ENCODE data around the gene TWSG1. TPM values are rescaled to one million over a fixed set of nuclear protein-coding genes. Genes with fewer than 3 reads are reported as not detected.

TWSG1 gene
- total RNA-seq, 3 donors from 2014 or later: 34.4 to 45.9 (median 42.7) TPM

DNA sequence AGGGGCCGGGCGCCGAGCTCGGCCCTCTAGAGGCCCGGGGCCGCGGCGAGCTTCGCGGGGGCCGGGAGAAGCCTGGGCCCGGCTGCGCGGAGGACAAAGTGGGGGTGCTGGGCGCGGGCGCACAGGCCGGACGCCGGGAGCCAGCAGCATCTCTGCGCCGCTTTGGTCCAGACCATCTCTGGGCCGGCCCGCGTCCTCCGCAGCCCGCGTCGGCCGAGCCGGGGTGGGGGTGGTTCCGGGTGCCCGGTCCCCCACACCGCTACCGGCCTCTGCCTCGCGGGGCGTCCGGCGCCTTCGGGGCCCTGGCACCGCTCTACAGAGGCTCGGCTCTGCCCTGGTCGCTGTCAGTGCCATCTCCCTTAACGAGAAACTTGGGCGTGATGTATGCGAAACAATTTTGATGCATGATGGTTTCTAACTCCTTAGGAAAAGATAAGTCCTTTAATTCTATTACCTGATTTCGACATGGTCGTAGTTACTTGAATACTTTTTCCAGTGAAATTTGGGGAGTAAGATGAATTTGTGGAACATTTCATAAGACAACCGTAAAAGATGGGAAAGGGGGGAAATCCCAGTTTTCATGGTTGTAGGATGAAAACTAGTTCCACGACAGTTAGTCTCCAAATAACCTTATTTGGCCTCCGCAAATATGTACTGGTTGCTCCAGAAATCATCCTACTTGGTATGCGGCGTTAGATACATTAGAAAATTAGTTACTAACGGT is 562 bp downstream of the TWSG1 start:
- Histone ChIP-seq H3K36me3 (no peaks in the 10 kb centered on the region), H3K4me3 (peak overlapping the region; percentile 84), H3K9me3 (no peaks in the 10 kb centered on the region), H3K4me1 (no peaks in the 10 kb centered on the region), H3K27me3 (no peaks in the 10 kb centered on the region), H3K27ac (peak overlapping the region; percentile 78 to 84)
- DNase-seq (ENCODE audit: low spot score in 2 of 2): peak; percentile 20 to 53
- intact Hi-C loops (cut with DNase I; ENCODE audit: low total_unique reads): no loop called here
- no peak for TF ChIP-seq POLR2A (IDR thresholded peaks at IDR 0.05)
- TF ChIP-seq, protein P1, sequence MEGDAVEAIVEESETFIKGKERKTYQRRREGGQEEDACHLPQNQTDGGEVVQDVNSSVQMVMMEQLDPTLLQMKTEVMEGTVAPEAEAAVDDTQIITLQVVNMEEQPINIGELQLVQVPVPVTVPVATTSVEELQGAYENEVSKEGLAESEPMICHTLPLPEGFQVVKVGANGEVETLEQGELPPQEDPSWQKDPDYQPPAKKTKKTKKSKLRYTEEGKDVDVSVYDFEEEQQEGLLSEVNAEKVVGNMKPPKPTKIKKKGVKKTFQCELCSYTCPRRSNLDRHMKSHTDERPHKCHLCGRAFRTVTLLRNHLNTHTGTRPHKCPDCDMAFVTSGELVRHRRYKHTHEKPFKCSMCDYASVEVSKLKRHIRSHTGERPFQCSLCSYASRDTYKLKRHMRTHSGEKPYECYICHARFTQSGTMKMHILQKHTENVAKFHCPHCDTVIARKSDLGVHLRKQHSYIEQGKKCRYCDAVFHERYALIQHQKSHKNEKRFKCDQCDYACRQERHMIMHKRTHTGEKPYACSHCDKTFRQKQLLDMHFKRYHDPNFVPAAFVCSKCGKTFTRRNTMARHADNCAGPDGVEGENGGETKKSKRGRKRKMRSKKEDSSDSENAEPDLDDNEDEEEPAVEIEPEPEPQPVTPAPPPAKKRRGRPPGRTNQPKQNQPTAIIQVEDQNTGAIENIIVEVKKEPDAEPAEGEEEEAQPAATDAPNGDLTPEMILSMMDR (IDR thresholded peaks at IDR 0.05): no peak
- TF ChIP-seq POLR2AphosphoS5 (IDR thresholded peaks at IDR 0.05): no peak

DNA sequence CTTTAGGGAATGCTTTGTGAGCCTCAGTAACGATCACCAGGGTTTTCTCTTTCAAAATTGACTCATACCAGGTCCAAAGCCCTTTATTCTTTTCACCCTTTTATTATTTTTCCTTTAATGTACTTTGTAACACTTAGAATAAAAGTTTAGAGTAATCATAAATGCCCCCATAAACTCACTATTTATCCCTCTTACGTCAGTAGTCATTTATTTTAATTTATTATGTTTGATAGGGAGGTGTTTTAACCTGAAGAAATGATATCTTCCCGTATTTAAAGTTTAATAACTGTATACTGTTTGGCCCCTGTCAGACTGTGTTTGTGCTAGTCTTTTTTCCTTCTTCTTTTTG is 1.1 kb downstream of the TWSG1 start:
- no peak for DNase-seq (ENCODE audit: low spot score in 2 of 2)
- Histone ChIP-seq H3K36me3 (no peaks in the 10 kb centered on the region), H3K4me1 (no peaks in the 10 kb centered on the region), H3K4me3 (peak overlapping the region; percentile 84), H3K27me3 (no peaks in the 10 kb centered on the region), H3K27ac (no peak overlapping the region), H3K9me3 (no peaks in the 10 kb centered on the region)
- TF ChIP-seq POLR2AphosphoS5 (IDR thresholded peaks at IDR 0.05) (no peak), POLR2A (IDR thresholded peaks at IDR 0.05) (no peak)
- TF ChIP-seq, protein P1 (IDR thresholded peaks at IDR 0.05): no peak
- intact Hi-C loops (cut with DNase I; ENCODE audit: low total_unique reads): no loop called here

DNA sequence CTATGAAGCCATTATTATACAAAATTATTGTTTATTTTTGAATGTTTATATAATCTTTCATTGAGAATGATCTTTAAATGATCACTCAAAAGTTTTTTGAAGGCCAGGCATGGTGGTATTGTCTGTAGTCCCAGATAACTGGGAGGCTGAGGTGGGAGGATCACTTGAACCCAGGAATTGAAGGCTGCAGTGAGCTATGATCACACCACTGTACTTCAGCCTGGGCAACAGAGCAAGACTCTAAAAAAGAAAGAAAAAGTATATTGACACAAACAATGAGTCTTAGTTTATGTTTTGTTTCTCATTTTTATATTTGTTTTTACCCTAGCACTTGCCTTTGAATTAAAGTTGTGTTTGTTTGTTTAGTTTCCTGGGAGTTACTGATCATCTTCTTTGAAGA is 2.3 kb downstream of the TWSG1 start:
- no peak overlapping the region for H3K4me3 ChIP-seq
- TF ChIP-seq, protein P1 (IDR thresholded peaks at IDR 0.05): no peak
- TF ChIP-seq POLR2AphosphoS5 (IDR thresholded peaks at IDR 0.05): no peak
- no peak for TF ChIP-seq POLR2A (IDR thresholded peaks at IDR 0.05)
- no peak overlapping the region for H3K27ac ChIP-seq
- intact Hi-C loops (cut with DNase I; ENCODE audit: low total_unique reads): no loop called here
- H3K9me3 ChIP-seq: no peaks in the 10 kb centered on the region
- no peaks in the 10 kb centered on the region for H3K27me3 ChIP-seq
- no peaks in the 10 kb centered on the region for H3K4me1 ChIP-seq
- H3K36me3 ChIP-seq: no peaks in the 10 kb centered on the region
- DNase-seq (ENCODE audit: low spot score in 2 of 2): no peak

DNA sequence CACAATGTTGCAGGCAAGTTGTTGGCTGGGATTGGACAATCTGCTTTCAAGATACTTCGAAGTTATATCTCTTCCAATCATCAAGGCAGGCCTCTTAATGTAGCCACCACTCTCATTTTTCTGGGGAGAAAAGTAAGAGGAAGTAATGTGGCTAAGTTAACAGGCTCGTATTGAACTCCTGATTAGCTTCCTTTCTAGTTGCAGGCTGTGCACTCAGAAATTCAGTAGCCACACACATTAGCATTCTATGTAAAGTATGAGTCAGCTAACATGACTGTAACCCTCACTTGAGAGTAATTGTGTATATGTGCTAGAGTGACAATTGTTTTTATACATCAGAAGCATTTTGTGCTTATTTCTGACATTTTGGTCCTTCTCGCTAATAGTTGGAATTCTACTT is 3.3 kb downstream of the TWSG1 start:
- Histone ChIP-seq H3K4me1 (no peaks in the 10 kb centered on the region), H3K4me3 (no peak overlapping the region), H3K36me3 (no peaks in the 10 kb centered on the region), H3K9me3 (no peaks in the 10 kb centered on the region), H3K27me3 (no peaks in the 10 kb centered on the region), H3K27ac (no peak overlapping the region)
- TF ChIP-seq POLR2A (IDR thresholded peaks at IDR 0.05) (no peak), POLR2AphosphoS5 (IDR thresholded peaks at IDR 0.05) (no peak)
- TF ChIP-seq, protein P1 (IDR thresholded peaks at IDR 0.05): no peak
- intact Hi-C loops (cut with DNase I; ENCODE audit: low total_unique reads): no loop called here
- no peak for DNase-seq (ENCODE audit: low spot score in 2 of 2)

DNA sequence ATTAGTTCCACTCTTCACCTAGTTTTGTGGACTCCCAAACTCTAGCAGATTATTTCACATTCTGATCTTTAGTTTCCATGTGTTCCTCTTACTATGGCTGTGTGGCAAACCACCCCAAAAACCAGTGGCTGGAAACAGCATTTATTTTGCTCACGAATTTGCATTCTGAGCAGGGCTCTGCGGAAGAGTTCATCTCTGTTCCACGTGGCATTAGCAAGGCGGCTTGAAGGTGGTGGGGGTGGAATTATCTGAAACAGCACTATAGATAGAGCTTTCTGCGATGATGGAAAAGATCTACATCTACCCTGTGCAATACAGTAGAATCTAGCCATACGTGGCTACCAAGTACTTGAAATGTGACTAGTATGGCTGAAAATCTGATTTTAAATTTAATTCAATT is 5.9 kb downstream of the TWSG1 start:
- Histone ChIP-seq H3K27ac (no peak overlapping the region), H3K36me3 (no peaks in the 10 kb centered on the region), H3K4me3 (no peak overlapping the region), H3K9me3 (no peaks in the 10 kb centered on the region), H3K27me3 (no peaks in the 10 kb centered on the region), H3K4me1 (no peaks in the 10 kb centered on the region)
- TF ChIP-seq POLR2A (IDR thresholded peaks at IDR 0.05) (no peak), POLR2AphosphoS5 (IDR thresholded peaks at IDR 0.05) (no peak)
- TF ChIP-seq, protein P1 (IDR thresholded peaks at IDR 0.05): no peak
- no peak for DNase-seq (ENCODE audit: low spot score in 2 of 2)
- intact Hi-C loops (cut with DNase I; ENCODE audit: low total_unique reads): no loop called here

Data from breast epithelium (tissue), 4 donors.